Trophoblast cell (in vitro differentiated cells and primary cell): ENCODE data around the gene WAC.
A peak's percentile ranks its signal among the peaks of the same experiment; 100 is the strongest.
"Not testable (repeated sequence)": the region's sequence is repeated elsewhere in the genome, so short reads cannot be mapped to it uniquely, and the experiment has no call there.

Experiments used
- DNase-seq, 2 donors: peaks; one replicate each; pipeline ENCODE4 v3.0.0-alpha.2; 2016
- H2AFZ ChIP-seq: 2 replicates; pipeline ENCODE4 v1.6.1; 2013; ENCODE audit warnings: low read length, moderate library complexity, mild to moderate bottlenecking; ENCODE audit not compliant: insufficient read depth, poor library complexity
- H2AK5ac ChIP-seq: 2 replicates; pipeline ENCODE4 v1.6.1; 2013; ENCODE audit warnings: mild to moderate bottlenecking, low read length
- H2BK120ac ChIP-seq: 2 replicates; pipeline ENCODE4 v1.6.1; 2013; ENCODE audit warnings: low read length, mild to moderate bottlenecking, moderate library complexity; ENCODE audit not compliant: insufficient read depth, poor library complexity
- H2BK12ac ChIP-seq: 2 replicates; pipeline ENCODE4 v1.6.1; 2013; ENCODE audit warnings: mild to moderate bottlenecking, low read length, moderate library complexity
- H2BK5ac ChIP-seq: 2 replicates; pipeline ENCODE4 v1.6.1; 2013; ENCODE audit warnings: low read length, low read depth, moderate library complexity, mild to moderate bottlenecking; ENCODE audit not compliant: poor library complexity
- H3K14ac ChIP-seq: 2 replicates; pipeline ENCODE4 v1.6.1; 2013; ENCODE audit warnings: mild to moderate bottlenecking, low read length
- H3K18ac ChIP-seq: 2 replicates; pipeline ENCODE4 v1.6.1; 2013; ENCODE audit warnings: mild to moderate bottlenecking, low read length
- H3K23ac ChIP-seq: 2 replicates; pipeline ENCODE4 v1.6.1; 2013; ENCODE audit warnings: low read length
- H3K27ac ChIP-seq: 2 replicates; pipeline ENCODE4 v1.5.1; 2013; ENCODE audit warnings: low read depth, mild to moderate bottlenecking, inconsistent platforms, low read length, moderate library complexity
- H3K27me3 ChIP-seq: 2 replicates; pipeline ENCODE4 v1.6.1; 2013; ENCODE audit warnings: inconsistent platforms, mild to moderate bottlenecking, low read length, moderate library complexity; ENCODE audit not compliant: insufficient read depth
- H3K36me3 ChIP-seq, 2 experiments: 1 replicate in 1 of 2; 2 replicates in 1 of 2; pipeline ENCODE4 v1.6.1; 2013; ENCODE audit warnings: low read length in 2 of 2, mild to moderate bottlenecking in 2 of 2, moderate library complexity in 1 of 2; ENCODE audit not compliant: insufficient read depth in 2 of 2, control insufficient read depth in 1 of 2
- H3K4ac ChIP-seq: 2 replicates; pipeline ENCODE4 v1.6.1; 2013; ENCODE audit warnings: low read depth, mild to moderate bottlenecking, low read length, moderate library complexity
- H3K4me1 ChIP-seq, 2 experiments: 1 replicate in 1 of 2; 2 replicates in 1 of 2; pipeline ENCODE4 v1.6.1; 2013; ENCODE audit warnings: low read length in 2 of 2, mild to moderate bottlenecking in 2 of 2, moderate library complexity in 1 of 2; ENCODE audit not compliant: insufficient read depth in 2 of 2, control insufficient read depth in 1 of 2
- H3K4me2 ChIP-seq: 2 replicates; pipeline ENCODE4 v1.6.1; 2013; ENCODE audit warnings: inconsistent platforms, mild to moderate bottlenecking, low read length, moderate library complexity
- H3K4me3 ChIP-seq: 2 replicates; pipeline ENCODE4 v1.5.1; 2013; ENCODE audit warnings: mild to moderate bottlenecking, low read depth, low read length, inconsistent platforms
- H3K79me1 ChIP-seq: one replicate; pipeline ENCODE4 v1.6.1; 2013; ENCODE audit warnings: low read length
- H3K79me2 ChIP-seq: 2 replicates; pipeline ENCODE4 v1.6.1; 2013; ENCODE audit warnings: low read length, mild to moderate bottlenecking; ENCODE audit not compliant: control insufficient read depth, insufficient read depth, poor library complexity
- H3K9ac ChIP-seq: 2 replicates; pipeline ENCODE4 v1.6.1; 2013; ENCODE audit warnings: mild to moderate bottlenecking, low read length
- H3K9me3 ChIP-seq: 2 replicates; pipeline ENCODE4 v1.6.1; 2013; ENCODE audit warnings: low read depth, mild to moderate bottlenecking, control low read depth, inconsistent platforms, low read length; ENCODE audit not compliant: insufficient read depth
- H4K12ac ChIP-seq: 2 replicates; pipeline ENCODE4 v1.6.1; 2013; ENCODE audit warnings: low read depth, mild to moderate bottlenecking, low read length, moderate library complexity
- H4K8ac ChIP-seq: 2 replicates; pipeline ENCODE4 v1.6.1; 2013; ENCODE audit warnings: low read depth, mild to moderate bottlenecking, low read length, moderate library complexity
- H4K91ac ChIP-seq: one replicate; pipeline ENCODE4 v1.6.1; 2013; ENCODE audit warnings: low read depth, mild to moderate bottlenecking, low read length, moderate library complexity
- WGBS: extraction: QIAGEN DNeasy Blood & Tissue Kit; methylation state at CpG from one replicate; pipeline ENCODE4 v1.1.7; 2013; ENCODE audit warnings: missing lambda C conversion rate; ENCODE audit not compliant: insufficient read length, insufficient coverage; ENCODE audit errors: extremely low coverage; 5-methylcytosine and 5-hydroxymethylcytosine counted together

WAC gene

GRCh38 chr10:28520346-28520745, 12.6 kb upstream of the WAC start:
- H3K4me1 ChIP-seq: no peaks in the 10 kb centered on the region
- peaks cover 3% of the 10 kb centered on the region for H3K79me1 ChIP-seq
- no peak overlapping the region for H3K18ac ChIP-seq
- H3K4me3 ChIP-seq: no peak overlapping the region
- no CpG with 5 or more reads among the region's 3 CpGs for WGBS
- no peaks in the 10 kb centered on the region for H3K9me3 ChIP-seq
- no peak overlapping the region for H2BK120ac ChIP-seq
- no peak overlapping the region for H3K23ac ChIP-seq
- H3K79me2 ChIP-seq: no peaks in the 10 kb centered on the region
- H2AFZ ChIP-seq: no peak overlapping the region
- H2BK5ac ChIP-seq: no peak overlapping the region
- H3K36me3 ChIP-seq: peaks cover 8 to 14% of the 10 kb centered on the region in 2 experiments
- H2AK5ac ChIP-seq: no peak overlapping the region
- H3K9ac ChIP-seq: no peak overlapping the region
- H3K14ac ChIP-seq: no peak overlapping the region
- no peak overlapping the region for H4K12ac ChIP-seq
- H2BK12ac ChIP-seq: no peak overlapping the region
- H3K4me2 ChIP-seq: no peak overlapping the region
- no peak overlapping the region for H3K4ac ChIP-seq
- H3K27ac ChIP-seq: no peak overlapping the region
- H3K27me3 ChIP-seq: no peaks in the 10 kb centered on the region
- H4K8ac ChIP-seq: no peak overlapping the region
- DNase-seq: no peak
- no peak overlapping the region for H4K91ac ChIP-seq

DNA sequence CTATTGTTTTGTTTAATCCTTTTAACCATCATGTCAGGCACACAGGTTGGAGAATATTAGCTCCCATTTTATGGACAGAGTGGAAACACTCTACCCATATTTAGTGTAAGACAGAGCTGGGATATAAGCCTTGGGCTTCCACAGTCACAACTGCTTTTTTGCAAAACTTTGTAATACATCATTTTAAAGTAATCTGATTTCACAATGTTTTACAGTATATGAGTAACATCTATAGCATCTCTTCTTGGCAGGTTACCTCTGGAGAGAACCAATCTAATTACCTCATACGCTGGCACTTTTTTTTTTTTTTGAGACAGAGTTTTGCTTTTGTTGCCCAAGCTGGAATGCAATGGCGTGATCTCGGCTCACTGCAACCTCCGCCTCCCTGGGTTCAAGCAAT, 12.1 kb upstream of the WAC start:
- not testable (repeated sequence) for H2AFZ ChIP-seq, H3K27ac ChIP-seq, H2BK5ac ChIP-seq, H3K9ac ChIP-seq, H2BK120ac ChIP-seq, H4K12ac ChIP-seq, H3K4me1 ChIP-seq, H3K4ac ChIP-seq, H3K79me1 ChIP-seq, H3K23ac ChIP-seq, H3K9me3 ChIP-seq, H4K8ac ChIP-seq, H3K14ac ChIP-seq, H3K79me2 ChIP-seq, H3K4me2 ChIP-seq, H3K18ac ChIP-seq, H4K91ac ChIP-seq, H3K4me3 ChIP-seq, H2AK5ac ChIP-seq, H3K27me3 ChIP-seq, H2BK12ac ChIP-seq
- peak; percentile 47 to 82 for DNase-seq
- H3K36me3 ChIP-seq: peaks cover 10 to 14% of the 10 kb centered on the region in 2 experiments
- WGBS: no CpG with 5 or more reads among the region's 4 CpGs

DNA sequence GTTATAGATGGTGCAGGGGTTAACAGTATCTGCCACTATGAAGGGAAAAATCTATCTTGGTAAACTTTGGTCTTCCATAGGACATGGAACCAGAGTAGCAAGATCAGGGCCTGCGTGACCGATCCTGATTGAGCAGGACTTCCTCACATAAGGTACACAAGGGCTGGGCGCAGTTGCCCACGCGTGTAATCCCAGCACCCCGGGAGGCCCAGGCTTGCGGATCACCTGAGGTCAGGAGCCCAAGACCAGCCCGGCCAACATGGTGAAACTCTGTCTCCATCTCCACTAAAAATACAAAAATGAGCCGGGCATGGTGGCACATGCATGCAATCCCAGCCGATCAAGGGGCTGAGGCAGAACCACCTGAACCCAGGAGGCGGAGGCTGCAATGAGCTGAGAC, 11.0 kb upstream of the WAC start:
- not testable (repeated sequence) for H2AK5ac ChIP-seq, H3K9ac ChIP-seq, H3K14ac ChIP-seq, DNase-seq, H3K79me1 ChIP-seq, H3K4me2 ChIP-seq, H3K79me2 ChIP-seq, H3K4ac ChIP-seq, H4K91ac ChIP-seq, H2BK120ac ChIP-seq, H3K9me3 ChIP-seq, H2AFZ ChIP-seq, H3K27ac ChIP-seq, H2BK12ac ChIP-seq, H3K23ac ChIP-seq, H4K8ac ChIP-seq, H3K4me1 ChIP-seq, H3K27me3 ChIP-seq, H4K12ac ChIP-seq, H2BK5ac ChIP-seq, H3K18ac ChIP-seq, H3K4me3 ChIP-seq
- no CpG with 5 or more reads among the region's 11 CpGs for WGBS
- H3K36me3 ChIP-seq: peaks cover 10 to 14% of the 10 kb centered on the region in 2 experiments

- Histone ChIP-seq H3K79me1 (peaks cover 3% of the 10 kb centered on the region), H2AFZ (no peak overlapping the region), H3K23ac (no peak overlapping the region), H3K4me2 (no peak overlapping the region), H3K27ac (no peak overlapping the region), H4K8ac (no peak overlapping the region), H3K4ac (no peak overlapping the region), H3K79me2 (no peaks in the 10 kb centered on the region), H4K91ac (no peak overlapping the region), H3K27me3 (no peaks in the 10 kb centered on the region), H2BK5ac (no peak overlapping the region), H3K14ac (no peak overlapping the region), H3K9me3 (no peaks in the 10 kb centered on the region), H2BK120ac (no peak overlapping the region), H3K9ac (no peak overlapping the region), H3K18ac (no peak overlapping the region), H4K12ac (no peak overlapping the region), H2BK12ac (no peak overlapping the region), H2AK5ac (no peak overlapping the region), H3K4me3 (no peak overlapping the region), H3K4me1 (no peaks in the 10 kb centered on the region), H3K36me3 (peaks cover 10 to 14% of the 10 kb centered on the region in 2 experiments)
- WGBS: no CpG with 5 or more reads among the region's 2 CpGs
- no peak for DNase-seq
Observed at GRCh38 chr10:28523725-28524252, 9.1 kb upstream of the WAC start.
